GM23248 (cell line): ENCODE measurements around the gene B4GALNT1. TPM values are rescaled to one million over a fixed set of nuclear protein-coding genes. Genes with fewer than 3 reads are reported as not detected.

ENCODE experiments used
- DNase-seq: peaks from one replicate; pipeline ENCODE4 v3.0.0-alpha.2; 2015
- H2AFZ ChIP-seq: fragments of 200-600 bp; sonication (generic); 2 replicates; pipeline ENCODE4 v1.6.1; 2016; ENCODE audit warnings: antibody characterized with exemption
- H3F3A ChIP-seq: fragments of 200-600 bp; sonication (generic); 2 replicates; pipeline ENCODE4 v1.6.1; 2016; ENCODE audit warnings: mild to moderate bottlenecking, antibody characterized with exemption, mixed run types; ENCODE audit not compliant: insufficient read depth
- H3K27ac ChIP-seq: fragments of 200-600 bp; sonication (generic); 2 replicates; pipeline ENCODE4 v1.5.1; 2016; ENCODE audit warnings: mild to moderate bottlenecking
- H3K27me3 ChIP-seq: fragments of 200-600 bp; sonication (generic); replicated peaks from 2 replicates; pipeline ENCODE4 v1.6.1; 2016; ENCODE audit warnings: mild to moderate bottlenecking; ENCODE audit not compliant: insufficient read depth
- H3K36me3 ChIP-seq: fragments of 200-600 bp; sonication (generic); 2 replicates; pipeline ENCODE4 v1.6.1; 2016; ENCODE audit warnings: low read depth, mild to moderate bottlenecking
- H3K4me1 ChIP-seq: fragments of 200-600 bp; sonication (generic); 2 replicates; pipeline ENCODE4 v1.6.1; 2016; ENCODE audit warnings: mild to moderate bottlenecking; ENCODE audit not compliant: insufficient read depth
- H3K4me2 ChIP-seq: fragments of 200-600 bp; sonication (generic); one replicate; pipeline ENCODE4 v1.6.1; 2016; ENCODE audit warnings: mild to moderate bottlenecking; ENCODE audit not compliant: unreplicated experiment
- H3K4me3 ChIP-seq: fragments of 200-600 bp; sonication (generic); 2 replicates; pipeline ENCODE4 v1.5.1; 2016; ENCODE audit warnings: mild to moderate bottlenecking
- H3K79me2 ChIP-seq: fragments of 200-600 bp; sonication (generic); 2 replicates; pipeline ENCODE4 v1.6.1; 2016; ENCODE audit warnings: mild to moderate bottlenecking; ENCODE audit not compliant: insufficient read depth
- H3K9ac ChIP-seq: fragments of 200-600 bp; sonication (generic); 2 replicates; pipeline ENCODE4 v1.6.1; 2016; ENCODE audit warnings: mild to moderate bottlenecking
- H3K9me2 ChIP-seq: fragments of 200-600 bp; sonication (generic); 2 replicates; pipeline ENCODE4 v1.6.1; 2016; ENCODE audit warnings: mixed run types, mild to moderate bottlenecking, moderate library complexity; ENCODE audit not compliant: insufficient read depth
- H3K9me3 ChIP-seq: fragments of 200-600 bp; sonication (generic); one replicate; pipeline ENCODE4 v1.6.1; 2017; ENCODE audit warnings: low read depth
- H4K20me1 ChIP-seq: fragments of 200-600 bp; sonication (generic); 2 replicates; pipeline ENCODE4 v1.6.0; 2016; ENCODE audit not compliant: insufficient read depth
- EZH2 ChIP-seq: fragments of 200-600 bp; sonication (generic); IDR thresholded peaks from 2 replicates; pipeline ENCODE4 v1.6.1; 2018; ENCODE audit warnings: antibody characterized with exemption, mild to moderate bottlenecking; ENCODE audit not compliant: insufficient read depth, poor library complexity, severe bottlenecking
- EZH2phosphoT487 ChIP-seq: fragments of 200-600 bp; sonication (generic); IDR thresholded peaks from 2 replicates; pipeline ENCODE4 v1.6.1; 2018; ENCODE audit warnings: antibody characterized with exemption, moderate library complexity, mild to moderate bottlenecking, low read depth; ENCODE audit not compliant: insufficient read depth
- WGBS, 2 experiments: methylation state at CpG; one replicate each; pipeline ENCODE4 v1.1.6; 2015 to 2017; ENCODE audit warnings: low lambda C conversion rate in 2 of 2, low coverage in 1 of 2; ENCODE audit errors: missing lambda C conversion rate in 2 of 2; 5-methylcytosine and 5-hydroxymethylcytosine counted together
- in situ Hi-C: fragments of 300-500 bp; cut with MboI; formaldehyde crosslinking; loops from 2 replicates; pipeline ENCODE4 v1.15.0; 2020
- polyA plus RNA-seq: library from polyadenylated mRNA; unstranded; fragments of >200 nt; fragmentation: Nextera tagmentation; extraction: Ambion mirVana; gene quantifications from 2 replicates; pipeline ENCODE4 v1.2.1, GENCODE V29; 2016
- total RNA-seq: library from RNA; depleted of rRNA; stranded (reverse); fragments of >200 nt; shearing (Covaris generic); gene quantifications from 2 replicates; pipeline ENCODE4 v1.2.3, GENCODE V29; 2014

B4GALNT1 gene
- total and polyA plus RNA-seq, 2 experiments from 2014 or later, result 5.4 to 8.6 TPM

- Histone ChIP-seq H3K4me1 (peaks cover 25% of the 10 kb centered on the region), H3F3A (peaks cover 5% of the 10 kb centered on the region; the same call in 1 of the 2 replicates), H3K9me3 (no peaks in the 10 kb centered on the region), H3K9ac (peak overlapping the region; percentile 89), H3K9me2 (no peaks in the 10 kb centered on the region), H3K79me2 (no peaks in the 10 kb centered on the region), H3K36me3 (no peaks in the 10 kb centered on the region; the same call in 1 of the 2 replicates), H3K4me2 (peak overlapping the region; percentile 71), H3K4me3 (peak overlapping the region; percentile 79), H4K20me1 (no peaks in the 10 kb centered on the region), H3K27ac (no peak overlapping the region), H2AFZ (peak overlapping the region; percentile 95), H3K27me3 (no peaks in the 10 kb centered on the region)
- in situ Hi-C loops, result no loop called here
- 13 to 37% methylated on average over 7 to 21 of the region's 23 CpGs for WGBS, 2 experiments
- TF ChIP-seq EZH2, result no peak
- no peak for TF ChIP-seq EZH2phosphoT487
- DNase-seq, result no peak
These were observed 20.9 kb downstream of the B4GALNT1 start for GRCh38 chr12:57611827-57612710.

GRCh38 chr12:57611108-57611826 lies 21.7 kb downstream of the B4GALNT1 start, which contains the start of gene ARHGEF25:
Gene ARHGEF25, plus strand, starts transcription at chr12:57611435. Its CDS starts 460 bp downstream, at chr12:57611895.
- H3K9me2 ChIP-seq, result no peaks in the 10 kb centered on the region
- no peaks in the 10 kb centered on the region; the same call in 1 of the 2 replicates for H3K36me3 ChIP-seq
- H3K4me1 ChIP-seq, result peaks cover 20% of the 10 kb centered on the region
- in situ Hi-C loops, result no loop called here
- H4K20me1 ChIP-seq, result no peaks in the 10 kb centered on the region
- peak within 1 kb of the TSS; percentile 89 for H3K9ac ChIP-seq
- TF ChIP-seq EZH2phosphoT487 (no peak), EZH2 (no peak)
- H3K27me3 ChIP-seq, result no peaks in the 10 kb centered on the region
- no peaks in the 10 kb centered on the region for H3K9me3 ChIP-seq
- H3K79me2 ChIP-seq, result no peaks in the 10 kb centered on the region
- peaks cover 5% of the 10 kb centered on the region; the same call in 1 of the 2 replicates for H3F3A ChIP-seq
- 1% methylated on average over 12 to 55 of the region's 55 CpGs for WGBS, 2 experiments
- peak; percentile 77 for DNase-seq
- H3K4me3 ChIP-seq, result peak within 1 kb of the TSS; percentile 79
- H3K4me2 ChIP-seq, result peak within 1 kb of the TSS; percentile 71
- H3K27ac ChIP-seq, result no peak within 1 kb of the TSS
- peak within 1 kb of the TSS; percentile 95 for H2AFZ ChIP-seq

GRCh38 chr12:57610554-57611107 lies 22.4 kb downstream of the B4GALNT1 start:
- Histone ChIP-seq H3K27ac (no peak overlapping the region), H3K4me2 (peak overlapping the region; percentile 71), H3K79me2 (no peaks in the 10 kb centered on the region), H3K9me2 (no peaks in the 10 kb centered on the region), H2AFZ (peak overlapping the region; percentile 95), H3F3A (peaks cover 5% of the 10 kb centered on the region; the same call in 1 of the 2 replicates), H4K20me1 (no peaks in the 10 kb centered on the region), H3K4me3 (peak overlapping the region; percentile 79), H3K36me3 (no peaks in the 10 kb centered on the region; the same call in 1 of the 2 replicates), H3K4me1 (0 out of 2 replicates have a peak, but pooled peaks cover 16% of the 10 kb centered on the region), H3K9ac (peak overlapping the region; percentile 89), H3K9me3 (no peaks in the 10 kb centered on the region), H3K27me3 (no peaks in the 10 kb centered on the region)
- TF ChIP-seq EZH2, result no peak
- no peak for TF ChIP-seq EZH2phosphoT487
- peak; percentile 45 for DNase-seq
- 5 to 9% methylated on average over 24 to 29 of the region's 29 CpGs for whole genome bisulfite sequencing, 2 experiments
- in situ Hi-C loops, result no loop called here
